K562 (cell line): ENCODE results near the gene CLEC4M. TPM values are rescaled to one million over a fixed set of nuclear protein-coding genes. Genes with fewer than 3 reads are reported as not detected.

Experiments
- BRF2 ChIP-seq: IDR thresholded peaks from 3 replicates; pipeline ENCODE4 v1.6.1; 2011; ENCODE audit warnings: borderline replicate concordance, mild to moderate bottlenecking; ENCODE audit not compliant: insufficient read length, insufficient read depth
- CBFA2T2 ChIP-seq: fragments of 450-650 bp; conservative IDR thresholded peaks from 2 replicates; pipeline ENCODE4 v1.6.1; 2017; ENCODE audit warnings: mild to moderate bottlenecking
- CHD7 ChIP-seq: fragments of 200-600 bp; sonication (generic); IDR thresholded peaks from one replicate; pipeline ENCODE4 v1.6.1; 2012; ENCODE audit warnings: mild to moderate bottlenecking, low read depth, low read length, inconsistent platforms
- CREBBP ChIP-seq: IDR thresholded peaks from one replicate; pipeline ENCODE4 v1.6.1; 2012; ENCODE audit warnings: low read depth, mild to moderate bottlenecking, control low read depth, inconsistent platforms, low read length
- KAT7 ChIP-seq: sonication (generic); formaldehyde crosslinking; IDR thresholded peaks from 2 replicates; pipeline ENCODE4 v1.8.0; 2022; ENCODE audit warnings: missing genetic modification reagents, mild to moderate bottlenecking, borderline replicate concordance
- KDM2B ChIP-seq: fragments of 250-450 bp; sonication (Bioruptor Pico); IDR thresholded peaks from 2 replicates; pipeline ENCODE4 v1.8.0; 2021; ENCODE audit warnings: mild to moderate bottlenecking, moderate library complexity
- RBM17 ChIP-seq: fragments of 200-400 bp; formaldehyde crosslinking; IDR thresholded peaks from 2 replicates; pipeline ENCODE4 v1.6.1; 2017; ENCODE audit warnings: low read depth, mild to moderate bottlenecking, low read length, borderline replicate concordance
- ZBED1 ChIP-seq: IDR thresholded peaks from 2 replicates; pipeline ENCODE4 v1.6.1; 2014
- polyA plus RNA-seq, 8 experiments: library from polyadenylated mRNA; depleted of rRNA in 4 of 8; stranded (reverse) in 5 of 8; unstranded in 3 of 8; fragments of >200 nt; fragmentation: Nextera tagmentation in 2 of 8; fragmentation: Illumina TruSeq in 1 of 8; extraction: Ambion mirVana in 2 of 8; extraction: Trizol in 1 of 8; gene quantifications; 2 replicates each; pipeline versions ENCODE4 v1.2.1 to v1.2.3, GENCODE V29; 2011 to 2014; ENCODE audit warnings: inconsistent platforms in 1 of 8, missing spikeins in 1 of 8
- total RNA-seq, 7 experiments: library from RNA; depleted of rRNA in 6 of 7; stranded (reverse); fragments of >200 nt in 6 of 7; fragmentation: Illumina TruSeq in 2 of 7; extraction: Trizol in 2 of 7; gene quantifications; 2 replicates each; pipeline versions ENCODE4 v1.2.1 to v1.2.3, GENCODE V29; 2011 to 2021; ENCODE audit warnings: low replicate concordance in 1 of 7

CLEC4M gene
- total and polyA plus RNA-seq, 9 of the 15 experiments (the other 6 are each of a cell fraction or from before 2014, with no cell fraction given), result 0.08 to 0.18 TPM; not detected in 7

GRCh38 chr19:7799640-7800355, 36.8 kb downstream of the CLEC4M start (continued):
- TF ChIP-seq CHD7 (peak; percentile 86), ZBED1 (no peak), CREBBP (no peak), CBFA2T2 (no peak), KAT7 (CRISPR knock-in tag) (no peak), BRF2 (no peak), RBM17 (no peak), KDM2B (no peak)
